Measurements from ENCODE around the gene ARHGAP31.

DNA sequence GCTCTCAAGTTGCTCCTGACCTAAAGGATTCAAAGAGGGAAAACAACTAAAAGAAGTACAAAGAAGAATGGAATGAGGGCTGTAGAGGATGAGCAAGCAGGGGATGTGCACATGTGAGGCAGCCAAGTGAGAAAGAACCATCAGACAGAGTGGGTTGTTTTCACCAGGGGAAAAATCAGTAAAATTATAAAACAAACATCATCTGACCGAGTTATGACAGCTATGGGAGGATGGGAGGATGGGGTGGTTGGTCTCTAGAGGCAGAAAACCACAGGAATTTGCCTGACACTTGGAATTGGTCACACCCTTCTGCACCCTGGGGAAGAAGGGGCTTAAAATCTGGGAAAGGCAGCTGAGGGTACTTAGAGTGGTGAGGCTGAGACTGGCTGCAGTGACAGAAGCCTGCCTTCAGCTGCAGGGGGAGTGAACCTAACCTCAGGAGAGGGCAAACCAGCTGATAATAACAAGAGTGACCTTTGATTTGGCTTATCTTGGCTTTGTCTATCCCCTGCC is 10.1 kb downstream of the ARHGAP31 start:
- TF ChIP-seq, protein P1, sequence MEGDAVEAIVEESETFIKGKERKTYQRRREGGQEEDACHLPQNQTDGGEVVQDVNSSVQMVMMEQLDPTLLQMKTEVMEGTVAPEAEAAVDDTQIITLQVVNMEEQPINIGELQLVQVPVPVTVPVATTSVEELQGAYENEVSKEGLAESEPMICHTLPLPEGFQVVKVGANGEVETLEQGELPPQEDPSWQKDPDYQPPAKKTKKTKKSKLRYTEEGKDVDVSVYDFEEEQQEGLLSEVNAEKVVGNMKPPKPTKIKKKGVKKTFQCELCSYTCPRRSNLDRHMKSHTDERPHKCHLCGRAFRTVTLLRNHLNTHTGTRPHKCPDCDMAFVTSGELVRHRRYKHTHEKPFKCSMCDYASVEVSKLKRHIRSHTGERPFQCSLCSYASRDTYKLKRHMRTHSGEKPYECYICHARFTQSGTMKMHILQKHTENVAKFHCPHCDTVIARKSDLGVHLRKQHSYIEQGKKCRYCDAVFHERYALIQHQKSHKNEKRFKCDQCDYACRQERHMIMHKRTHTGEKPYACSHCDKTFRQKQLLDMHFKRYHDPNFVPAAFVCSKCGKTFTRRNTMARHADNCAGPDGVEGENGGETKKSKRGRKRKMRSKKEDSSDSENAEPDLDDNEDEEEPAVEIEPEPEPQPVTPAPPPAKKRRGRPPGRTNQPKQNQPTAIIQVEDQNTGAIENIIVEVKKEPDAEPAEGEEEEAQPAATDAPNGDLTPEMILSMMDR (conservative IDR thresholded peaks at IDR 0.05 in 1 of 2, IDR thresholded peaks at IDR 0.05 in 1 of 2; ENCODE audit: extremely low read depth in 1 of 2, insufficient read depth in 1 of 2, low read depth in 1 of 2, low read length in 2 of 2) = no peak
- no peak for TF ChIP-seq EZH2 (IDR thresholded peaks at IDR 0.05; ENCODE audit: borderline replicate concordance, low read length)

All from mammary epithelial cell (primary cell).